AG10803 (cell line): ENCODE results near the gene SYTL2.

Experiments used
- DNase-seq: peaks from one replicate; pipeline ENCODE4 v3.0.0; 2010; ENCODE audit warnings: low read depth
- H3K4me3 ChIP-seq: 2 replicates; pipeline ENCODE4 v1.5.1; 2011; ENCODE audit warnings: mild to moderate bottlenecking, low read length, control low read depth
- CTCF ChIP-seq: conservative IDR thresholded peaks from 2 replicates; pipeline ENCODE4 v1.5.1; 2011; ENCODE audit warnings: mild to moderate bottlenecking, low read length, control low read depth, inconsistent platforms

SYTL2 gene

GRCh38 chr11:85810521-85810870, 445 bp downstream of the SYTL2 start:
- DNase-seq, result no peak
- no peak for TF ChIP-seq CTCF
- peak overlapping the region; percentile 74 for H3K4me3 ChIP-seq

GRCh38 chr11:85809863-85810262, 1.1 kb downstream of the SYTL2 start:
- TF ChIP-seq CTCF, result peak; percentile 43
- DNase-seq, result no peak
- peak overlapping the region; percentile 74 for H3K4me3 ChIP-seq

- TF ChIP-seq CTCF, result no peak
- no peak for DNase-seq
- H3K4me3 ChIP-seq, result peak overlapping the region; percentile 74
Observed at GRCh38 chr11:85809191-85809590, 1.8 kb downstream of the SYTL2 start.

GRCh38 chr11:85806876-85807275, 4.1 kb downstream of the SYTL2 start:
- no peak for TF ChIP-seq CTCF
- H3K4me3 ChIP-seq, result no peak overlapping the region
- DNase-seq, result no peak

GRCh38 chr11:85806016-85806415, 4.9 kb downstream of the SYTL2 start:
- no peak overlapping the region for H3K4me3 ChIP-seq
- DNase-seq, result no peak
- no peak for TF ChIP-seq CTCF

- peak; percentile 55 for DNase-seq
- H3K4me3 ChIP-seq, result no peak overlapping the region
- TF ChIP-seq CTCF, result no peak
Observed at GRCh38 chr11:85805387-85805786, 5.6 kb downstream of the SYTL2 start.

- no peak for DNase-seq
- no peak overlapping the region for H3K4me3 ChIP-seq
- TF ChIP-seq CTCF, result no peak
Observed at GRCh38 chr11:85803920-85804319, 7.0 kb downstream of the SYTL2 start.
